Fibroblast of villous mesenchyme (primary cell): ENCODE data around the gene TRPV6. TPM values are rescaled to one million over a fixed set of nuclear protein-coding genes. Genes with fewer than 3 reads are reported as not detected.

Experiments
- DNase-seq: peaks from one replicate; pipeline ENCODE4 v3.0.0-alpha.2; 2010; ENCODE audit warnings: low read depth
- H3K4me3 ChIP-seq: 2 replicates; pipeline ENCODE4 v1.5.1; 2011; ENCODE audit warnings: low read depth, mild to moderate bottlenecking, low read length
- total RNA-seq: library from RNA; depleted of rRNA; stranded (reverse); fragments of >200 nt; gene quantifications from 2 replicates; pipeline ENCODE4 v1.2.3, GENCODE V29; 2012
- TF ChIP-seq, protein P1 (sequence below): IDR thresholded peaks from 2 replicates; pipeline ENCODE4 v1.5.1; 2012; ENCODE audit warnings: low read depth, mild to moderate bottlenecking, low read length; ENCODE audit not compliant: insufficient read depth

TRPV6 gene
- total RNA-seq, 1 donor = not detected

DNA sequence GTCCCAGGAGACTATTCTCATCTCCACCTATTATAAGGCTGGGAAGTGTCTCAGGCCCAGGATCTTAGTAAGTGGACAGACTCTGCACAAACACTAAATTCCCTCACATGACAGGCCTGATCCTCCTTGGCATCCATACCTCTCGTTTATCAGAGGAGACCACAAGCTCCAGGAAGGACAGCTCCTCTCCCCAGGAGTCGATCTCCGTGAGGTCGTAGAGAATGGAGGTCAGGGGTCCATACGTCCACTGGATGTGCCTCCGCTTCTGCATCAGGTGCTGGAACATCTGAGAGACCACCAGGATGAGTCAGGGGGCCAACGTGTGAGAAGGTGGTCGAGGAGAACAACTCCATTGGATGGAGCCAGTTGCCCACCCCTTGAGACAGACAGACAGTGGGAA is 42.4 kb upstream of the TRPV6 start:
- H3K4me3 ChIP-seq = no peak overlapping the region
- TF ChIP-seq, protein P1, sequence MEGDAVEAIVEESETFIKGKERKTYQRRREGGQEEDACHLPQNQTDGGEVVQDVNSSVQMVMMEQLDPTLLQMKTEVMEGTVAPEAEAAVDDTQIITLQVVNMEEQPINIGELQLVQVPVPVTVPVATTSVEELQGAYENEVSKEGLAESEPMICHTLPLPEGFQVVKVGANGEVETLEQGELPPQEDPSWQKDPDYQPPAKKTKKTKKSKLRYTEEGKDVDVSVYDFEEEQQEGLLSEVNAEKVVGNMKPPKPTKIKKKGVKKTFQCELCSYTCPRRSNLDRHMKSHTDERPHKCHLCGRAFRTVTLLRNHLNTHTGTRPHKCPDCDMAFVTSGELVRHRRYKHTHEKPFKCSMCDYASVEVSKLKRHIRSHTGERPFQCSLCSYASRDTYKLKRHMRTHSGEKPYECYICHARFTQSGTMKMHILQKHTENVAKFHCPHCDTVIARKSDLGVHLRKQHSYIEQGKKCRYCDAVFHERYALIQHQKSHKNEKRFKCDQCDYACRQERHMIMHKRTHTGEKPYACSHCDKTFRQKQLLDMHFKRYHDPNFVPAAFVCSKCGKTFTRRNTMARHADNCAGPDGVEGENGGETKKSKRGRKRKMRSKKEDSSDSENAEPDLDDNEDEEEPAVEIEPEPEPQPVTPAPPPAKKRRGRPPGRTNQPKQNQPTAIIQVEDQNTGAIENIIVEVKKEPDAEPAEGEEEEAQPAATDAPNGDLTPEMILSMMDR = no peak
- no peak for DNase-seq

DNA sequence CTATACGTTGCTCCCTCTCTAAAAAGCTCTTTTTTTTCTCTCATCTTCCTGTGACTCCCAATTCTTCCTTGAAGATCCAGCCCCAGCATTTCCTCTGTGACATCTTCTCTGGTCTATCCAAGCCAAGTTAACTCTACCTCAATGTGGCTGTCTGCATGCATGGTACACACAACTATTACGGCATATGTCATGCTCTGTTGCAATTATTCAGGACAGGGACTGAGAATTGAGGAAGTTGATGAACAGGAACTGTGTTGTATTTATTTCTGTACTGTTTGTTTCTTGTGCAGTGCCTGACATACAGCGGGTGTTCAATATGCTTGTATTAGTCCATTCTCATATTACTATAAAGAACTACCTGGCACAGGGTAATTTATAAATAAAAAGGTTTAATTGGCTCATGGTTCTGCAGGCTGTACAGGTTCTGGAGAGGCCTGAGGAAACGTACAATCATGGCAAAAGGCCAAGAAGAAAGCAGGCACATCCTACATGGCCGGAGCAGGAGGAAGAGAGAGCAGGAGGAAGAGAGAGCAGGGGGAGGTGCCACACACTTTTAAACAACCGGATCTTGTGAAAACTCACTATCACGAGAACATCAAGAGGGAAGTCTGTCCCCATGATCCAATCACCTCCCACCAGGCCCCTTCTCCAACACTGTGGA is 41.7 kb upstream of the TRPV6 start:
- H3K4me3 ChIP-seq = no peak overlapping the region
- DNase-seq = no peak
- TF ChIP-seq, protein P1 = no peak

DNA sequence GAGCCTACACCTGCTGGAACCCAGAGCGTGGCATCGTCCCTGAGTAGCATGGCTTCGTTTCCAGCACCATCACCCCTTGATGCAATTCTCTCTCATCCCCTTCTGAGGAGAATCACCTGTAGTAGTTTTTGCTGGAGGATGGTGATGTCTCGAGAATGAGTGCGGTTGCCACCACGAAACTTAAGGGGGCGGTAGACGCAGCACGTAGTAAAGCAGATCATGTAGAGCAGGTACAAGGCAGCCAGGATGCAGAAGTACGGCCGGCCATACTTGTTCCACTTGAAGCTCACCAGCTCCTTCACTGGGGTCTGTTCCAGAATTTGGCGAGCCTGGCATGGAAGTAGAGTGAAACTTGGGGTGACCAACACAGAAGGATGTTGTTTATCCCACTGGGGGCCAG is 39.9 kb upstream of the TRPV6 start:
- TF ChIP-seq, protein P1 = no peak
- no peak overlapping the region for H3K4me3 ChIP-seq
- no peak for DNase-seq

DNA sequence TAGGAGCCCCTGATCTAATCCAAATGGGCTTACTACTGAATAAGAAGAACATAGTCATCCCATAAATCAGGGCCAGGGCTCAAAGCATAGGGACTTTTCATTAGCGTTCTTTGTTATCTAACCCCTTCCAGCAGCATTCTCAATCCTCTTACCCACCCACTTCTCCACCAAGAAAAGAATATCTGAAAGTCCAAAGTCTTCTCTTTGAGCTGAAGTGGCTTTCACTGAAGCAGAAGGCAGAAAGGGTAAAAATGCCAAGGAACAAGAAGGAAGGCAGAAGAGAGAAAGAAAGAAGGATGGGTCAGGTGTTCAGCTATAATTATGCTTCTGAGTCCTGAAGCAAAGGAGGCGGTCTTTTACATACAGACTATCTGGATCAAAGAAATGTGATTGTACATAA is 37.8 kb upstream of the TRPV6 start:
- TF ChIP-seq, protein P1 = no peak
- H3K4me3 ChIP-seq = no peak overlapping the region
- DNase-seq = no peak

DNA sequence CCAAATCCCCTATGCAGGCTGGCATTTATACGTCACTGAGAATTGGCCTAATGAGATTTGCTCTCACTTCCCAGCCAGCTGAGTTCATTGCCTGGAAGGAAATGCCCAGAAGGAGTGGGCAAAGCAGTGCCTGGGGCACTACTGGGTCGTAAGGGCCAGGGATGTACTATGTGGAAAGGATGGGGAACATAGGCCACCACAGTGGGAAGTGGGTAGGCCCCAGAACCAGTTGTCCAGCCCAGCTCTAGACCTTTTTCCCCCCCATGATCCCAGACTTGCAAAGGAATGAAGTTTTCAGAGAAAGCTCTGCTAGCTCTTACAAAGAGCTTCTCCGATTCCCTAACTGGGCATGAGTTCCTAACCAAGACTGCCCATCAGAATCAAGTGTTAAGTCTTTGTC is 34.1 kb upstream of the TRPV6 start:
- no peak overlapping the region for H3K4me3 ChIP-seq
- DNase-seq = no peak
- TF ChIP-seq, protein P1 = no peak

DNA sequence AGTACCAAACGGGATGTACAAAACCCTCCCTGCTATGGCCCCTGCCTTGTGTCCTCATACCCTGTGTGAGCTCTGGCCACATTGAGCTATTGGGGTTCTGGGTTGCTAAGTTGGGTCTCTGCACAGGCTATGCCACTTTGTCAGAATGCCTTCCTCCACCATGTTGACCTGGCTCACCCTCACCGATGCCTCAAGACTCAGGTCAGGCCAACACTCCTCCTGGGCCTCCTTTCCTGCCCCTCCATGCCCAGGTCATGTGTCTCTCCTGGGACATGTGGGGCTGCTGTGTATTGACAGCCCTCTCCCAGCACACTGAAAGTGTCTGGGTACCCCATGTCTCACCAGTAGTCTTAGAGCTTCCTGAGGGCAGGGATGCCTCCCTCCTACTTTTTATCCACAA is 33.4 kb upstream of the TRPV6 start:
- no peak for DNase-seq
- H3K4me3 ChIP-seq = no peak overlapping the region
- TF ChIP-seq, protein P1 = no peak

DNA sequence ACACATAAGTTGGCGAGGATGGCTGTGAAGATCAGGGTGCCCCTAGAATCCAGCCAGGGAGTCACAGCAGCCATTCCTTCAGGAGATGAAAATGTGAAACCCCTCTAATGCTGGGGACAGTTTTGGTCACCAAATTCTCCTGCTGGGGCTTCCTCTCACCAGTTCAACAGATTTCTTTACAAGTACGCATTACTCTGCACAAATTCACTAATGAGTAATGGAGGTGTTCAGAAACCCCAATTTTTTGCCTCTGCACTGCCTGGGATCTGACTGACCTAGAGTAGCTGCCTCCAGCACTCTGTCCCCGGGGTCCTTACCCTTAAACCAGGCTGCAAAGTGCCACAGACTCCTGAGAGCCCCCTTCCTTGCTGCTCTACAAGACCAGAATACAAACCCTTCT is 31.9 kb upstream of the TRPV6 start:
- TF ChIP-seq, protein P1 = no peak
- DNase-seq = no peak
- H3K4me3 ChIP-seq = no peak overlapping the region
